HFFc6 (cell line): ENCODE data around the gene CACNA1C. TPM values are rescaled to one million over a fixed set of nuclear protein-coding genes. Genes with fewer than 3 reads are reported as not detected.

Experiments
- DNase-seq: peaks from one replicate; pipeline ENCODE4 v3.0.0-alpha.2; 2018
- H3K27ac Mint-ChIP-seq: 2 replicates; pipeline ENCODE4 v1.8.0; 2020; ENCODE audit warnings: mild to moderate bottlenecking, mixed read lengths
- H3K27me3 Mint-ChIP-seq: 2 replicates; pipeline ENCODE4 v1.8.0; 2021; ENCODE audit warnings: mild to moderate bottlenecking, moderate library complexity, mixed read lengths; ENCODE audit not compliant: insufficient read depth
- H3K36me3 Mint-ChIP-seq: 2 replicates; pipeline ENCODE4 v1.8.0; 2021; ENCODE audit warnings: low read depth, mixed read lengths
- H3K4me1 Mint-ChIP-seq: 2 replicates; pipeline ENCODE4 v1.8.0; 2020; ENCODE audit warnings: low read depth, mixed read lengths
- H3K4me3 Mint-ChIP-seq: 2 replicates; pipeline ENCODE4 v1.8.0; 2020; ENCODE audit warnings: mild to moderate bottlenecking, moderate library complexity, mixed read lengths
- H3K9me3 Mint-ChIP-seq: 2 replicates; pipeline ENCODE4 v1.8.0; 2020; ENCODE audit warnings: mild to moderate bottlenecking, mixed read lengths
- CTCF ChIP-seq: fragments of 200-600 bp; sonication (generic); IDR thresholded peaks from 2 replicates; pipeline ENCODE4 v1.5.0; 2021; ENCODE audit warnings: antibody characterized with exemption, mild to moderate bottlenecking
- total RNA-seq, 6 experiments: library from RNA; stranded (reverse); fragmentation: NEBNext Ultra II Directional; extraction: Animal tissue kit (Norgen Biotek cat#: 25700); gene quantifications; 2 replicates in 1 of 6; 3 replicates in 5 of 6; pipeline ENCODE4 v1.2.3, GENCODE V29; 2021

CACNA1C gene
- total RNA-seq, 6 experiments from 2014 or later: 6.7 to 11.5 (median 10.6) TPM

GRCh38 chr12:2291182-2291832, 238.5 kb downstream of the CACNA1C start:
- Mint-ChIP-seq H3K27ac (no peak overlapping the region), H3K27me3 (peaks cover 5% of the 10 kb centered on the region; the same call in 1 of the 2 replicates), H3K4me3 (no peak overlapping the region), H3K4me1 (peaks cover 98% of the 10 kb centered on the region), H3K9me3 (no peaks in the 10 kb centered on the region), H3K36me3 (no peaks in the 10 kb centered on the region)
- peak; percentile 88 for TF ChIP-seq CTCF
- DNase-seq: no peak

- H3K4me3 Mint-ChIP-seq: no peak overlapping the region
- no peaks in the 10 kb centered on the region for H3K36me3 Mint-ChIP-seq
- TF ChIP-seq CTCF: no peak
- H3K9me3 Mint-ChIP-seq: no peaks in the 10 kb centered on the region
- H3K4me1 Mint-ChIP-seq: peaks cover 98% of the 10 kb centered on the region
- no peak overlapping the region for H3K27ac Mint-ChIP-seq
- DNase-seq: no peak
- peaks cover 3% of the 10 kb centered on the region; the same call in 1 of the 2 replicates for H3K27me3 Mint-ChIP-seq
Measured at GRCh38 chr12:2291947-2292346, 239.2 kb downstream of the CACNA1C start.

GRCh38 chr12:2292560-2292959, 239.8 kb downstream of the CACNA1C start:
- Mint-ChIP-seq H3K27me3 (peaks cover 3% of the 10 kb centered on the region; the same call in 1 of the 2 replicates), H3K36me3 (0 out of 2 replicates have a peak, but pooled peaks cover under 1% of the 10 kb centered on the region), H3K27ac (no peak overlapping the region), H3K9me3 (no peaks in the 10 kb centered on the region), H3K4me3 (no peak overlapping the region), H3K4me1 (peaks cover 92% of the 10 kb centered on the region)
- no peak for TF ChIP-seq CTCF
- no peak for DNase-seq

- no peaks in the 10 kb centered on the region for H3K9me3 Mint-ChIP-seq
- H3K4me1 Mint-ChIP-seq: peaks cover 80% of the 10 kb centered on the region
- peak overlapping the region; percentile 89 for H3K27ac Mint-ChIP-seq
- no peak for TF ChIP-seq CTCF
- peaks cover 1% of the 10 kb centered on the region; the same call in 1 of the 2 replicates for H3K27me3 Mint-ChIP-seq
- DNase-seq: peak; percentile 67
- 0 out of 2 replicates have a peak, but pooled peaks cover 4% of the 10 kb centered on the region for H3K36me3 Mint-ChIP-seq
- peak overlapping the region; percentile 69 for H3K4me3 Mint-ChIP-seq
Measured at GRCh38 chr12:2294651-2295475, 242.1 kb downstream of the CACNA1C start.

GRCh38 chr12:2295941-2296461, 243.2 kb downstream of the CACNA1C start:
- peak; percentile 81 for DNase-seq
- H3K27ac Mint-ChIP-seq: peak overlapping the region; percentile 72
- H3K27me3 Mint-ChIP-seq: peaks cover 1% of the 10 kb centered on the region; the same call in 1 of the 2 replicates
- H3K4me3 Mint-ChIP-seq: peak overlapping the region; percentile 33
- H3K36me3 Mint-ChIP-seq: 0 out of 2 replicates have a peak, but pooled peaks cover 4% of the 10 kb centered on the region
- TF ChIP-seq CTCF: no peak; the same call in 1 of the 2 replicates
- H3K4me1 Mint-ChIP-seq: peaks cover 80% of the 10 kb centered on the region
- H3K9me3 Mint-ChIP-seq: no peaks in the 10 kb centered on the region
